Hematopoietic multipotent progenitor cell treated with erythropoietin and hydrocortisone succinate and interleukin-3 and kit ligand, for 15 days (in vitro differentiated cells): ENCODE data around the gene GALNTL6.

Source experiments
- DNase-seq: peaks from one replicate; pipeline ENCODE4 v3.0.0-alpha.2; 2015; ENCODE audit warnings: low spot score

The GALNTL6 gene

GRCh38 chr4:171889681-171890080 is 76.5 kb downstream of the GALNTL6 start:
- DNase-seq, result no peak

- DNase-seq, result no peak
Observed at GRCh38 chr4:171891038-171891437, 77.8 kb downstream of the GALNTL6 start.

- DNase-seq, result no peak
Observed at GRCh38 chr4:171896426-171896825, 83.2 kb downstream of the GALNTL6 start.

GRCh38 chr4:171919314-171919713 is 106.1 kb downstream of the GALNTL6 start:
- no peak for DNase-seq

- no peak for DNase-seq
Observed at GRCh38 chr4:171920901-171921300, 107.7 kb downstream of the GALNTL6 start.

GRCh38 chr4:171924746-171925376 is 111.7 kb downstream of the GALNTL6 start:
- DNase-seq, result no peak

- no peak for DNase-seq
Observed at GRCh38 chr4:171928336-171928735, 115.1 kb downstream of the GALNTL6 start.

GRCh38 chr4:171929477-171929876 is 116.3 kb downstream of the GALNTL6 start:
- no peak for DNase-seq

- no peak for DNase-seq
Observed at GRCh38 chr4:171929907-171930306, 116.7 kb downstream of the GALNTL6 start.

GRCh38 chr4:171932238-171932637 is 119.0 kb downstream of the GALNTL6 start:
- no peak for DNase-seq

- DNase-seq, result no peak
Observed at GRCh38 chr4:171940656-171941055, 127.5 kb downstream of the GALNTL6 start.

GRCh38 chr4:171947400-171947799 is 134.2 kb downstream of the GALNTL6 start:
- DNase-seq, result no peak

- no peak for DNase-seq
Observed at GRCh38 chr4:171948038-171948437, 134.8 kb downstream of the GALNTL6 start.

GRCh38 chr4:171954650-171955049 is 141.4 kb downstream of the GALNTL6 start:
- DNase-seq, result no peak

GRCh38 chr4:171956678-171957077 is 143.5 kb downstream of the GALNTL6 start:
- DNase-seq, result no peak

GRCh38 chr4:171962110-171962509 is 148.9 kb downstream of the GALNTL6 start:
- no peak for DNase-seq

- no peak for DNase-seq
Observed at GRCh38 chr4:171966356-171966755, 153.2 kb downstream of the GALNTL6 start.

GRCh38 chr4:171978216-171978615 is 165.0 kb downstream of the GALNTL6 start:
- peak; percentile 5 for DNase-seq

GRCh38 chr4:171979461-171979860 is 166.3 kb downstream of the GALNTL6 start:
- DNase-seq, result no peak

- no peak for DNase-seq
Observed at GRCh38 chr4:171981185-171981584, 168.0 kb downstream of the GALNTL6 start.

GRCh38 chr4:171983935-171984805 is 171.0 kb downstream of the GALNTL6 start:
- no peak for DNase-seq

- DNase-seq, result no peak
Observed at GRCh38 chr4:171985129-171985528, 171.9 kb downstream of the GALNTL6 start.

- DNase-seq, result no peak
Observed at GRCh38 chr4:171993247-171993646, 180.0 kb downstream of the GALNTL6 start.

- no peak for DNase-seq
Observed at GRCh38 chr4:172007889-172008288, 194.7 kb downstream of the GALNTL6 start.
